Vagina (tissue), 2 donors: Measurements from ENCODE around the gene TGM4.

Source experiments
- POLR2A ChIP-seq, 2 donors: fragments of 450-650 bp; IDR thresholded peaks; one replicate each; pipeline ENCODE4 v1.6.1; 2017; ENCODE audit warnings: antibody characterized with exemption in 2 of 2, mild to moderate bottlenecking in 2 of 2, moderate library complexity in 2 of 2
- POLR2AphosphoS5 ChIP-seq, 2 donors: sonication (generic); formaldehyde crosslinking; IDR thresholded peaks; one replicate each; pipeline ENCODE4 v1.9.0; 2017; ENCODE audit warnings: antibody characterized with exemption in 2 of 2, mild to moderate bottlenecking in 2 of 2, low read depth in 1 of 2; ENCODE audit not compliant: insufficient read depth in 1 of 2

GRCh38 chr3:44931791-44932190 is 57.4 kb downstream of the TGM4 start:
- no peak for TF ChIP-seq POLR2A (IDR thresholded peaks at IDR 0.05)
- no peak for TF ChIP-seq POLR2AphosphoS5 (IDR thresholded peaks at IDR 0.05; ENCODE audit: insufficient read depth in 1 of 2, low read depth in 1 of 2)
